ENCODE results near the gene CACNA2D3. TPM values are rescaled to one million over a fixed set of nuclear protein-coding genes. Genes with fewer than 3 reads are reported as not detected.

CACNA2D3 gene
- polyA plus RNA-seq, 3 donors = 8.3 to 21.5 (median 10.4) TPM

GRCh38 chr3:54963641-54964040 lies 841.3 kb downstream of the CACNA2D3 start:
- Histone ChIP-seq H3K79me2 (ENCODE audit: insufficient read depth, low read length) (peaks cover 4% of the 10 kb centered on the region), H3K9ac (ENCODE audit: insufficient read depth, low read length, poor library complexity, severe bottlenecking) (no peak overlapping the region), H3K4me3 (replicated peaks in 1 of 3; ENCODE audit: low read depth in 2 of 3, low read length in 3 of 3) (peak overlapping the region in 1 of 3 experiments; percentile 59), H3K4me2 (replicated peaks; ENCODE audit: extremely low read depth, low read length, poor library complexity, severe bottlenecking) (peak overlapping the region; percentile 62), H3K36me3 (replicated peaks in 1 of 2; ENCODE audit: control insufficient read depth in 1 of 2, insufficient read depth in 2 of 2, low read length in 2 of 2) (no peaks in the 10 kb centered on the region), H3K4me1 (ENCODE audit: control insufficient read depth in 1 of 2, insufficient read depth in 2 of 2, low read length in 2 of 2) (peaks cover 55 to 58% of the 10 kb centered on the region in 2 donors), H3K9me3 (replicated peaks in 1 of 2; ENCODE audit: control insufficient read depth in 1 of 2, insufficient read depth in 1 of 2, low read length in 2 of 2) (no peaks in the 10 kb centered on the region), H4K20me1 (ENCODE audit: insufficient read depth, low read length) (no peaks in the 10 kb centered on the region), H3K27ac (ENCODE audit: low read depth in 1 of 2, low read length in 2 of 2) (peak overlapping the region in 1 of 2 donors; percentile 74), H2AFZ (ENCODE audit: insufficient read depth, low read depth, low read length, poor library complexity, severe bottlenecking) (no peak overlapping the region), H3K27me3 (ENCODE audit: control insufficient read depth in 2 of 2, insufficient read depth in 2 of 2, low read length in 2 of 2) (no peaks in the 10 kb centered on the region)
- Mint-ChIP-seq H3K4me1 (peaks cover 60% of the 10 kb centered on the region), H3K4me3 (peak overlapping the region; percentile 35 to 73), H3K9me3 (peaks cover 0 to 3% (median 0%) of the 10 kb centered on the region in 7 donors), H3K36me3 (no peaks in the 10 kb centered on the region), H3K27me3 (ENCODE audit: low read depth in 3 of 3) (peaks cover 0 to 2% (median 1%) of the 10 kb centered on the region in 3 donors), H3K27ac (peak overlapping the region; percentile 42 to 90 (median 79))
- WGBS (ENCODE audit: insufficient coverage) = 0% methylated on average over 1 of the region's 4 CpGs
- intact Hi-C loops (cut with micrococcal nuclease) = no loop called here
- no peak for TF ChIP-seq CTCF (IDR thresholded peaks at IDR 0.05)
- peak; percentile 13 to 60 (median 53) for DNase-seq

- no peaks in the 10 kb centered on the region for H3K27me3 ChIP-seq (ENCODE audit: control insufficient read depth in 2 of 2, insufficient read depth in 2 of 2, low read length in 2 of 2)
- H4K20me1 ChIP-seq (ENCODE audit: insufficient read depth, low read length) = no peaks in the 10 kb centered on the region
- peaks cover 63% of the 10 kb centered on the region for H3K4me1 Mint-ChIP-seq
- peak overlapping the region; percentile 62 for H3K4me2 ChIP-seq (replicated peaks; ENCODE audit: extremely low read depth, low read length, poor library complexity, severe bottlenecking)
- no peak for DNase-seq
- H3K36me3 Mint-ChIP-seq = no peaks in the 10 kb centered on the region
- no peak overlapping the region for H3K9ac ChIP-seq (ENCODE audit: insufficient read depth, low read length, poor library complexity, severe bottlenecking)
- H3K27ac ChIP-seq (ENCODE audit: low read depth in 1 of 2, low read length in 2 of 2) = peak overlapping the region in 1 of 2 donors; percentile 74
- no peaks in the 10 kb centered on the region for H3K9me3 ChIP-seq (replicated peaks in 1 of 2; ENCODE audit: control insufficient read depth in 1 of 2, insufficient read depth in 1 of 2, low read length in 2 of 2)
- H3K27ac Mint-ChIP-seq = peak overlapping the region; percentile 52 to 90 (median 81)
- no peaks in the 10 kb centered on the region for H3K36me3 ChIP-seq (replicated peaks in 1 of 2; ENCODE audit: control insufficient read depth in 1 of 2, insufficient read depth in 2 of 2, low read length in 2 of 2)
- 95% methylated on average over 2 of the region's 3 CpGs for WGBS (ENCODE audit: insufficient coverage)
- no peak for TF ChIP-seq CTCF (IDR thresholded peaks at IDR 0.05)
- H3K4me3 Mint-ChIP-seq = peak overlapping the region; percentile 35 to 73
- peaks cover 0 to 2% (median 0%) of the 10 kb centered on the region in 3 donors for H3K27me3 Mint-ChIP-seq (ENCODE audit: low read depth in 3 of 3)
- no peak overlapping the region for H2AFZ ChIP-seq (ENCODE audit: insufficient read depth, low read depth, low read length, poor library complexity, severe bottlenecking)
- peaks cover 57 to 62% of the 10 kb centered on the region in 2 donors for H3K4me1 ChIP-seq (ENCODE audit: control insufficient read depth in 1 of 2, insufficient read depth in 2 of 2, low read length in 2 of 2)
- H3K9me3 Mint-ChIP-seq = peaks cover 0 to 3% (median 0%) of the 10 kb centered on the region in 7 donors
- intact Hi-C loops (cut with micrococcal nuclease) = no loop called here
- H3K79me2 ChIP-seq (ENCODE audit: insufficient read depth, low read length) = peaks cover 9% of the 10 kb centered on the region
- H3K4me3 ChIP-seq (replicated peaks in 1 of 3; ENCODE audit: low read depth in 2 of 3, low read length in 3 of 3) = peak overlapping the region in 1 of 3 experiments; percentile 59
These were observed 841.7 kb downstream of the CACNA2D3 start for GRCh38 chr3:54964081-54964480.

Measured in CD14-positive monocyte (primary cell).